H54 (cell line): ENCODE measurements around the gene PPARA.
"Not testable (repeated sequence)": the region's sequence is repeated elsewhere in the genome, so short reads cannot be mapped to it uniquely, and the experiment has no call there.

Experiments used
- DNase-seq: peaks from one replicate; pipeline ENCODE4 v3.0.0; 2011; ENCODE audit warnings: low spot score, mixed read lengths; ENCODE audit not compliant: insufficient read length
- FAIRE-seq: peaks from 3 replicates; lab custom pipeline; 2011; peaks lifted over from hg19 to GRCh38; lab: Jason Lieb, UNC
- POLR2A ChIP-seq: IDR thresholded peaks from 2 replicates; pipeline ENCODE4 v1.6.1; 2011; ENCODE audit warnings: low read depth, mild to moderate bottlenecking, low read length

The PPARA gene

GRCh38 chr22:46136486-46137217 lies 13.7 kb upstream of the PPARA start:
- FAIRE-seq (no peak), DNase-seq (no peak)
- no peak for TF ChIP-seq POLR2A

- FAIRE-seq = no peak
- DNase-seq = no peak
Observed at GRCh38 chr22:46137218-46137766, 13.0 kb upstream of the PPARA start.

GRCh38 chr22:46138058-46138797 lies 12.1 kb upstream of the PPARA start:
- FAIRE-seq = no peak
- TF ChIP-seq POLR2A = no peak

More at GRCh38 chr22:46137218-46137766, 13.0 kb upstream of the PPARA start:
- no peak for TF ChIP-seq POLR2A

GRCh38 chr22:46139417-46139816 lies 10.9 kb upstream of the PPARA start:
- not testable (repeated sequence) for FAIRE-seq, DNase-seq

More at GRCh38 chr22:46138058-46138797, 12.1 kb upstream of the PPARA start:
- DNase-seq = no peak

GRCh38 chr22:46139895-46140350 lies 10.4 kb upstream of the PPARA start:
- TF ChIP-seq POLR2A = no peak
- no peak for DNase-seq
- FAIRE-seq = no peak

- TF ChIP-seq POLR2A = no peak
- no peak for DNase-seq
- no peak for FAIRE-seq
Observed at GRCh38 chr22:46140989-46141928, 9.1 kb upstream of the PPARA start.

- FAIRE-seq = no peak
- DNase-seq = no peak
- TF ChIP-seq POLR2A = no peak
Observed at GRCh38 chr22:46142548-46143490, 7.5 kb upstream of the PPARA start.

GRCh38 chr22:46143491-46144147 lies 6.7 kb upstream of the PPARA start:
- FAIRE-seq (no peak), DNase-seq (no peak)
- no peak for TF ChIP-seq POLR2A

- no peak for TF ChIP-seq POLR2A
- FAIRE-seq (no peak), DNase-seq (no peak)
Observed at GRCh38 chr22:46145361-46145851, 4.9 kb upstream of the PPARA start.

- TF ChIP-seq POLR2A = no peak
- DNase-seq = no peak
- no peak for FAIRE-seq
Observed at GRCh38 chr22:46145896-46146295, 4.4 kb upstream of the PPARA start.

GRCh38 chr22:46146329-46146728 lies 4.0 kb upstream of the PPARA start:
- TF ChIP-seq POLR2A = no peak
- FAIRE-seq = no peak
- no peak for DNase-seq

- DNase-seq = no peak
- no peak for FAIRE-seq
- no peak for TF ChIP-seq POLR2A
Observed at GRCh38 chr22:46147061-46147460, 3.3 kb upstream of the PPARA start.
